CD14-positive monocyte (primary cell): Measurements from ENCODE around the gene SWT1. TPM values are rescaled to one million over a fixed set of nuclear protein-coding genes. Genes with fewer than 3 reads are reported as not detected.
A peak's percentile ranks its signal among the peaks of the same experiment; 100 is the strongest.

Source experiments
- DNase-seq, 3 donors: peaks; one replicate each; pipeline ENCODE4 v3.0.0-alpha.2; 2011 to 2022
- H2AFZ ChIP-seq: 2 replicates; pipeline ENCODE4 v1.6.0; 2012; ENCODE audit warnings: mild to moderate bottlenecking, low read depth, low read length, inconsistent platforms; ENCODE audit not compliant: insufficient read depth, poor library complexity, severe bottlenecking
- H3K27ac ChIP-seq, 2 donors: 1 replicate in 1 of 2; 2 replicates in 1 of 2; pipeline ENCODE4 v1.5.1; 2012 to 2013; ENCODE audit warnings: low read length in 2 of 2, control low read depth in 1 of 2, inconsistent platforms in 1 of 2, low read depth in 1 of 2, mild to moderate bottlenecking in 1 of 2
- H3K27me3 ChIP-seq, 2 donors: one replicate each; pipeline versions ENCODE4 v1.6.0 to v1.6.1; 2011 to 2013; ENCODE audit warnings: low read length in 2 of 2; ENCODE audit not compliant: control insufficient read depth in 2 of 2, insufficient read depth in 2 of 2
- H3K36me3 ChIP-seq, 2 donors: replicated peaks in 1 of 2; 1 replicate in 1 of 2; 2 replicates in 1 of 2; pipeline versions ENCODE4 v1.5.1 to v1.6.1; 2012 to 2013; ENCODE audit warnings: low read length in 2 of 2, control low read depth in 1 of 2, inconsistent platforms in 1 of 2, mild to moderate bottlenecking in 1 of 2; ENCODE audit not compliant: insufficient read depth in 2 of 2, control insufficient read depth in 1 of 2
- H3K4me1 ChIP-seq, 2 donors: 1 replicate in 1 of 2; 2 replicates in 1 of 2; pipeline versions ENCODE4 v1.5.1 to v1.6.1; 2012 to 2013; ENCODE audit warnings: low read length in 2 of 2, control low read depth in 1 of 2, inconsistent platforms in 1 of 2, mild to moderate bottlenecking in 1 of 2, moderate library complexity in 1 of 2; ENCODE audit not compliant: insufficient read depth in 2 of 2, control insufficient read depth in 1 of 2
- H3K4me2 ChIP-seq: replicated peaks from 2 replicates; pipeline ENCODE3; 2012; ENCODE audit warnings: low read length, moderate library complexity, mild to moderate bottlenecking; ENCODE audit not compliant: poor library complexity, severe bottlenecking; ENCODE audit errors: extremely low read depth
- H3K4me3 ChIP-seq, 3 experiments: fragments of 200-600 bp in 1 of 3; sonication (generic) in 1 of 3; replicated peaks in 1 of 3; 1 replicate in 2 of 3; 2 replicates in 1 of 3; pipeline ENCODE4 v1.5.1; 2011 to 2013; ENCODE audit warnings: low read length in 3 of 3, mild to moderate bottlenecking in 3 of 3, control low read depth in 2 of 3, low read depth in 2 of 3, inconsistent platforms in 1 of 3, moderate library complexity in 1 of 3
- H3K79me2 ChIP-seq: 2 replicates; pipeline ENCODE4 v1.6.0; 2012; ENCODE audit warnings: mild to moderate bottlenecking, control low read depth, inconsistent platforms, low read length, moderate library complexity; ENCODE audit not compliant: insufficient read depth
- H3K9ac ChIP-seq: 2 replicates; pipeline ENCODE4 v1.6.0; 2017; ENCODE audit warnings: low read length, mild to moderate bottlenecking; ENCODE audit not compliant: insufficient read depth, poor library complexity, severe bottlenecking
- H3K9me3 ChIP-seq, 2 donors: replicated peaks in 1 of 2; 1 replicate in 1 of 2; 2 replicates in 1 of 2; pipeline versions ENCODE4 v1.5.1 to v1.6.1; 2012 to 2013; ENCODE audit warnings: low read length in 2 of 2, control low read depth in 1 of 2; ENCODE audit not compliant: control insufficient read depth in 1 of 2, insufficient read depth in 1 of 2
- H4K20me1 ChIP-seq: 2 replicates; pipeline ENCODE4 v1.6.0; 2012; ENCODE audit warnings: mild to moderate bottlenecking, low read length, control low read depth, moderate library complexity; ENCODE audit not compliant: insufficient read depth
- H3K27ac Mint-ChIP-seq, 7 donors: one replicate each; pipeline ENCODE4 v1.8.0; 2020; ENCODE audit warnings: mild to moderate bottlenecking in 7 of 7, mixed read lengths in 7 of 7, moderate library complexity in 6 of 7, inconsistent platforms in 2 of 7
- H3K27me3 Mint-ChIP-seq, 3 donors: one replicate each; pipeline ENCODE4 v1.8.0; 2021 to 2022; ENCODE audit warnings: low read depth in 3 of 3, mild to moderate bottlenecking in 3 of 3, mixed read lengths in 3 of 3, moderate library complexity in 3 of 3, inconsistent platforms in 1 of 3
- H3K36me3 Mint-ChIP-seq, 2 donors: one replicate each; pipeline ENCODE4 v1.8.0; 2020; ENCODE audit warnings: mixed read lengths in 2 of 2, inconsistent platforms in 1 of 2, mild to moderate bottlenecking in 1 of 2
- H3K4me1 Mint-ChIP-seq: one replicate; pipeline ENCODE4 v1.8.0; 2020; ENCODE audit warnings: mild to moderate bottlenecking, mixed read lengths
- H3K4me3 Mint-ChIP-seq, 2 donors: one replicate each; pipeline ENCODE4 v1.8.0; 2020; ENCODE audit warnings: mild to moderate bottlenecking in 2 of 2, mixed read lengths in 2 of 2, moderate library complexity in 1 of 2
- H3K9me3 Mint-ChIP-seq, 7 donors: one replicate each; pipeline ENCODE4 v1.8.0; 2020 to 2022; ENCODE audit warnings: mixed read lengths in 7 of 7, mild to moderate bottlenecking in 6 of 7, moderate library complexity in 6 of 7, inconsistent platforms in 2 of 7
- CTCF ChIP-seq: fragments of 200-600 bp; IDR thresholded peaks from one replicate; pipeline ENCODE4 v1.8.0; 2022; ENCODE audit warnings: antibody characterized with exemption, mild to moderate bottlenecking
- WGBS: methylation state at CpG from one replicate; pipeline ENCODE4 v1.1.5; 2013; ENCODE audit warnings: missing lambda C conversion rate; ENCODE audit not compliant: insufficient coverage; 5-methylcytosine and 5-hydroxymethylcytosine counted together
- intact Hi-C, 2 donors: fragments of 100-400 bp; cut with micrococcal nuclease; formaldehyde crosslinking; loops; one replicate each; pipeline versions ENCODE4 v1.15.0 to v1.15.1; 2023
- polyA plus RNA-seq, 3 donors: library from polyadenylated mRNA; depleted of rRNA in 1 of 3; unstranded in 2 of 3; stranded (reverse) in 1 of 3; fragments of 300-500 nt in 2 of 3; fragments of >200 nt in 1 of 3; fragmentation: Illumina TruSeq in 2 of 3; gene quantifications; 1 replicate in 2 of 3; 2 replicates in 1 of 3; pipeline ENCODE4 v1.2.3, GENCODE V29; 2012 to 2021

SWT1 gene
- polyA plus RNA-seq, 3 donors, result 0.89 to 2.8 (median 1.7) TPM

- under 1% methylated on average over 82 of the region's 88 CpGs for WGBS
- DNase-seq, result peak; percentile 66 to 79 (median 76)
- Mint-ChIP-seq H3K27ac (peak overlapping the region; percentile 99 to 100 (median 100)), H3K4me3 (peak overlapping the region; percentile 92 to 98), H3K36me3 (peaks cover 2 to 10% of the 10 kb centered on the region in 2 donors), H3K27me3 (no peaks in the 10 kb centered on the region), H3K9me3 (peaks cover 0 to 7% (median 4%) of the 10 kb centered on the region in 7 donors), H3K4me1 (peaks cover 54% of the 10 kb centered on the region)
- H3K79me2 ChIP-seq, result peaks cover 56% of the 10 kb centered on the region
- peaks cover 0 to 4% of the 10 kb centered on the region in 2 donors for H3K9me3 ChIP-seq
- peaks cover 0 to 7% of the 10 kb centered on the region in 2 donors for H3K36me3 ChIP-seq
- peaks cover 50% of the 10 kb centered on the region for H4K20me1 ChIP-seq
- peak overlapping the region; percentile 87 to 99 (median 94) for H3K4me3 ChIP-seq
- H3K27ac ChIP-seq, result peak overlapping the region; percentile 92 to 97
- no peaks in the 10 kb centered on the region for H3K27me3 ChIP-seq
- intact Hi-C loops, result loop anchor here (2.0 to 10.0 kb wide), 5 partner anchors 56 to 358 kb away; partner anchors contain the start of genes SWT1 (in 2 of the 2) and TRMT1L (in 2 of the 2)
- H3K4me2 ChIP-seq, result peak overlapping the region; percentile 98
- no peak for TF ChIP-seq CTCF
- peak overlapping the region; percentile 97 for H3K9ac ChIP-seq
- peak overlapping the region; percentile 33 for H2AFZ ChIP-seq
- peaks cover 46 to 56% of the 10 kb centered on the region in 2 donors for H3K4me1 ChIP-seq
Measured at GRCh38 chr1:185316163-185317033, 159.4 kb downstream of the SWT1 start.

GRCh38 chr1:185317034-185317885, 160.3 kb downstream of the SWT1 start, which contains the start of gene IVNS1ABP:
IVNS1ABP (minus strand) TSS chr1:185317243; CDS start chr1:185309493, 7,750 bp downstream.
- WGBS, result 0% methylated on average over 68 of the region's 80 CpGs
- Histone ChIP-seq H3K79me2 (peaks cover 47% of the 10 kb centered on the region), H3K9ac (peak within 1 kb of the TSS; percentile 97), H3K9me3 (peaks cover 0 to 7% of the 10 kb centered on the region in 2 donors), H3K4me1 (peaks cover 45 to 47% of the 10 kb centered on the region in 2 donors), H4K20me1 (peaks cover 42% of the 10 kb centered on the region), H3K4me2 (peak within 1 kb of the TSS; percentile 98), H3K36me3 (peaks cover 0 to under 1% of the 10 kb centered on the region in 2 donors), H3K4me3 (peak within 1 kb of the TSS; percentile 87 to 99 (median 94)), H2AFZ (peak within 1 kb of the TSS; percentile 36), H3K27me3 (no peaks in the 10 kb centered on the region), H3K27ac (peak within 1 kb of the TSS; percentile 92 to 97)
- peak; percentile 92 to 98 (median 97) for DNase-seq
- H3K27me3 Mint-ChIP-seq, result no peaks in the 10 kb centered on the region
- no peak for TF ChIP-seq CTCF
- intact Hi-C loops, result loop anchor here (2.0 to 10.0 kb wide), 5 partner anchors 55 to 358 kb away; partner anchors contain the start of genes SWT1 (in 2 of the 2) and TRMT1L (in 2 of the 2)
- H3K9me3 Mint-ChIP-seq, result peaks cover 0 to 9% (median 4%) of the 10 kb centered on the region in 7 donors
- peaks cover 2 to 3% of the 10 kb centered on the region in 2 donors for H3K36me3 Mint-ChIP-seq
- peak within 1 kb of the TSS; percentile 99 to 100 (median 100) for H3K27ac Mint-ChIP-seq
- H3K4me1 Mint-ChIP-seq, result peaks cover 46% of the 10 kb centered on the region
- peak within 1 kb of the TSS; percentile 92 to 98 for H3K4me3 Mint-ChIP-seq
